Stimulated activated CD4-positive, alpha-beta T cell treated with anti-CD3 and anti-CD28 coated beads, TNF-alpha, amount 100 ng/mL, for 24 hours (primary cell): ENCODE results near the gene SECISBP2L.
"Not testable (repeated sequence)": the region's sequence is repeated elsewhere in the genome, so short reads cannot be mapped to it uniquely, and the experiment has no call there.

Experiments
- DNase-seq, 3 experiments: peaks; one replicate each; pipeline ENCODE4 v3.0.0-alpha.2; 2020; ENCODE audit warnings: low read depth in 3 of 3

The SECISBP2L gene, protein sequence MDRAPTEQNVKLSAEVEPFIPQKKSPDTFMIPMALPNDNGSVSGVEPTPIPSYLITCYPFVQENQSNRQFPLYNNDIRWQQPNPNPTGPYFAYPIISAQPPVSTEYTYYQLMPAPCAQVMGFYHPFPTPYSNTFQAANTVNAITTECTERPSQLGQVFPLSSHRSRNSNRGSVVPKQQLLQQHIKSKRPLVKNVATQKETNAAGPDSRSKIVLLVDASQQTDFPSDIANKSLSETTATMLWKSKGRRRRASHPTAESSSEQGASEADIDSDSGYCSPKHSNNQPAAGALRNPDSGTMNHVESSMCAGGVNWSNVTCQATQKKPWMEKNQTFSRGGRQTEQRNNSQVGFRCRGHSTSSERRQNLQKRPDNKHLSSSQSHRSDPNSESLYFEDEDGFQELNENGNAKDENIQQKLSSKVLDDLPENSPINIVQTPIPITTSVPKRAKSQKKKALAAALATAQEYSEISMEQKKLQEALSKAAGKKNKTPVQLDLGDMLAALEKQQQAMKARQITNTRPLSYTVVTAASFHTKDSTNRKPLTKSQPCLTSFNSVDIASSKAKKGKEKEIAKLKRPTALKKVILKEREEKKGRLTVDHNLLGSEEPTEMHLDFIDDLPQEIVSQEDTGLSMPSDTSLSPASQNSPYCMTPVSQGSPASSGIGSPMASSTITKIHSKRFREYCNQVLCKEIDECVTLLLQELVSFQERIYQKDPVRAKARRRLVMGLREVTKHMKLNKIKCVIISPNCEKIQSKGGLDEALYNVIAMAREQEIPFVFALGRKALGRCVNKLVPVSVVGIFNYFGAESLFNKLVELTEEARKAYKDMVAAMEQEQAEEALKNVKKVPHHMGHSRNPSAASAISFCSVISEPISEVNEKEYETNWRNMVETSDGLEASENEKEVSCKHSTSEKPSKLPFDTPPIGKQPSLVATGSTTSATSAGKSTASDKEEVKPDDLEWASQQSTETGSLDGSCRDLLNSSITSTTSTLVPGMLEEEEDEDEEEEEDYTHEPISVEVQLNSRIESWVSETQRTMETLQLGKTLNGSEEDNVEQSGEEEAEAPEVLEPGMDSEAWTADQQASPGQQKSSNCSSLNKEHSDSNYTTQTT

GRCh38 chr15:49046220-49047102 is at the start of gene SECISBP2L:
Gene SECISBP2L, minus strand, starts transcription at chr15:49046446. Its CDS starts 147 bp downstream, at chr15:49046299.
- peak; percentile 78 to 89 (median 88) for DNase-seq

- no peak for DNase-seq
Measured at GRCh38 chr15:49094923-49095322, 48.7 kb upstream of the SECISBP2L start.

DNA sequence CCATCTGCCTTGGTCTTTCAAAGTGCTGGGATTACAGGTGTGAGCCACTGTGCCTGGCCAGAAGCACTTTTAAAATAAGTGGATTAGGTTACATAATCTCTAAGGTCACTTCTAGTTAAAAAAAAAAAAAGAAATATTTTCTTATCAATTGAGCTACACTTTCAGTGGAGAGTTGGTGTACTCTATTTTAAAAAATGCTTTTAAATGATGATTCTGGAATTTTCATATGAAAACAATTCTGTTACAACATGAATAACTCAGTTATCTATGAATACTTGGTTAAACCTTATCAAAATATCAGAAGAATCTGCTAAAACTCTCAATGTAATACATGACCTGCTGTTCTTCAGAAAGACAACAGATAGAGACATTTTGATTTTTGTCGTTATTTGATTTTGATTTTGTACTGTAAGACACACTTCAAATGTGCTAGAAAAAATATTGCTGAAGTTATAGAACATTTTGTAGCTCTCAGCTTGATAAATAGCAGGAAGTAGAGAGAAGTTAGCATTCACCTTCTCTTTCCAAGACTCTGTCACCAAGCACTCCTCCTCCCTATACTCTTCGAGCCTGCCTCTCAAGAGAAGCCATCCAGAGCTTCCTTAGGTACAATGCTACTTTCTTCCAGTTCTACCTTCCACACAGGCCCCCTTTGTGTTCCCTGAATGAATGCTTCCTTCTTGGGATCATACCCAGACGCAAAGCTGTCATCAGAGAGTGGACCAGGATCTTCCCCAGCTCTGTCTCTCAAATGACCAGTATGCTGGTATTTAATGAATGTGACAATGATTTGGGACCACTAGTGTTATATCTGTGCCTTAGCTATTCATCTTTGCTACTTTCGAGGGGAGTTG is 47.2 kb upstream of the SECISBP2L start:
- DNase-seq, result no peak

DNA sequence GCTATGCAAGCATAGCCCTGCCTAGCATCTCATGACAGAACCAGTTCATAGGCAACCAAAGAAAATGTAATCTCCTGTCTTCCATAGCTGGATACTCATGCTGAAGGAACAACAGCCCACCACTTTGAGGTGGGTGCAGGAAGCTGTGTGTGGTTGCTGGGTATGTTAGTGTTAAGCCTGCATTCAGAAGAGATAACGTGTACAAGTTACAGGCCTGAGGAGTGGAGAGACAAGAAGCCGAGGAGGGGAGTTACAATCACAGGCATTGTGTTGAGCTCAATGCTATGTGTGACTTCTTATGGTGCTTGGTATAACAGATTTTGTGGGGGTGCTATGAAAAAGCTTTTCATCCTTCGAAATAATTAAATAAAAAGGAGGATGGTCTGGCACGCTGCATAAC is 42.8 kb upstream of the SECISBP2L start:
- no peak for DNase-seq

DNA sequence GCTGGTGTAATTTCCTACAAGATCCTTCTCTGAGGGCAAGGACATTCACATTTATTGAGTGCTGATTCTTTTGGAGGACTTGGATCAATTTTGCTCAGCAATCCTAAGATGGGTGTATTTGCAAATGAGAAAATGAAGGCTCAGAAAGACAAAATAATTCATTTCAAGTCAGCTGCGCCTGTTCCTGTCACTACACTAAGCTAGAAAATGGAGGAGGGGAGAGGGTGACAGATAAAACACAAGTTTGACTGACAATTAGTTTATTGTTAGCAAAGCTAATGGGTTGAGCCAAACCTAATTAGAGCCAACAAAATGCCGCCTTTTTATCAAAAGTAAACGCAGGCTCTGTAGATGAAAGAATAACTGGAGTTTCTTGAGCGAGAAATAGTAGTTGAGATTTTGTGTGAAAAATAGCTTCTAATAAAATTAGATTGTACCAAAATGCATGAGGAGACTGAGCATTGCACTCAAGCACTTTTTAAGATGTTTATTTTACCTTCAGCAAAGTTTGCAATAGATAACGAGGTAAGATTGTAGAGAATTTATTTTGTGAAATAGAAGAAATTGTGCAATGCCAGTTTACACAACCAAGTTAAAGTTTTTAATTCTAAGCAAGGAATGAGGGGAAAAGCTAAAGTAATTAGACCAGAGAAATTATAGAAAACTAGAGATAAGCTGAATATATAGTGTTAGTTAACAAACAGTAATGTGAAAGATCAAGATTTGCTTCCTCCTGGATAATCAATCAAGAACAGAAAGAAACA is 39.6 kb upstream of the SECISBP2L start:
- no peak for DNase-seq

DNA sequence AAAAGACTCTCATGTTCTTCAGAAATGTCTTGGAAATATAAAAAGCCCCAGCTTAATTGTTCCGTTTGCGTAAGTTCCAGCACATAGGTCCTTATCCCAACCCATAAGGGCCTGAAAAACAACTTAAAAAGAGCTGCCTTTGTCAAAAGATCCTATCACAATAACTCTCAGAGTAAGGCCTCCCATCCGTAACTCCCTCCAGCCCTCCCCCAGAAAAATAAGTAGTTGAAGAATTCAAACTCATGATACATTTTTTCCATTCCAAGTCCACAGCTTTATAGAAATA is 38.0 kb upstream of the SECISBP2L start:
- DNase-seq, result no peak

- DNase-seq, result no peak
Measured at GRCh38 chr15:49083401-49084284, 37.4 kb upstream of the SECISBP2L start.

DNA sequence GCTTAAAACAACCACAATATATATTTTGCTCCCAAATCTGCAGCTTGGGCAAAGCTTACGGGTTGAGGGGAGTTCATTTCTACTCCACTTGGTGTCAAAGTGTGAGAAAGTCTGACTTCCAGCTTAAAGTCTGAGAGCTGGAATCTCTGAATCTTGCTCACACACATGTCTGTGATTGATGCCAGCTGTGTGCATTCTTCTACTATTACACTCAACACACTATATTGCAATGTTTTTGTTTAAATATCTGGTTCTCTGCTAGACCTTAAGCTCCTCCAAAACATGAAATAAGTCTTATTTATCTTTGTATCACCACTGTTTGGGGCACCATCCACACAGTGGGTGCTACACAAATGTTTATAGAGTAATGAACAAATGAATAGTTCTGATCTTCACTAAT is 36.7 kb upstream of the SECISBP2L start:
- DNase-seq, result no peak

DNA sequence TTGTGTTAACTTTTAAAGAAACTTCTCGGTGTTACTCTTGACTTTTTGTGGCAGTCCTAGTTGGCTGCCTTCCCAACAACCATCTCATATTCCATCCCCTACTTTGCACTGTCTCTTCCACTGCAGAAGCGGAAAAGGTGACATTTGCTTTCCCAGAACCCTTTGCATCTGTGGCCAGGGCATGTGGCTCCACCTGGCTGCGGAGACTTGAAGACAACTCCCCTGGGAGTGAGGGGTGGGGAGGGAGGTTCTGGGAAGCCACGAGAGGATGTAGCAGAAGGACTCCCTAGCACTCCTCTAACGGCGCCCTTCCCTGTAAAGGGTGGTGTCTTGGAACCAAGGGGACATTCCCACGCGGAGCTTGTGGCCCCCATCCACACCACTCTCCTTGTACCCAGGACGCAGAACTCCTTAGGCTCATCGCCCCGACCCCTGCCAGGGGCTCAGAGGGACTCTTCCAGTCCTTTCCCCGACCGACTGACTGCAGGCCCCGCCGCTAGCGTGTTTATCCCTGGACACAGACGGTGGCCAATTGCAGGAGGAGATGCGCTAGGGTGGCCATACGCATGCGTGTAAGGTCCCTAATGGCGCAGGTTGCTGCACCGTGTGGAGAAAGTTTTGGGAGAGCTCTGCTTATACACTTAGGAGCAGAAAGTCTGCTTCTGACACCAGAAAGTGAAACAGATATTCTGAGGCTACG is 33.2 kb upstream of the SECISBP2L start:
- DNase-seq, result no peak

DNA sequence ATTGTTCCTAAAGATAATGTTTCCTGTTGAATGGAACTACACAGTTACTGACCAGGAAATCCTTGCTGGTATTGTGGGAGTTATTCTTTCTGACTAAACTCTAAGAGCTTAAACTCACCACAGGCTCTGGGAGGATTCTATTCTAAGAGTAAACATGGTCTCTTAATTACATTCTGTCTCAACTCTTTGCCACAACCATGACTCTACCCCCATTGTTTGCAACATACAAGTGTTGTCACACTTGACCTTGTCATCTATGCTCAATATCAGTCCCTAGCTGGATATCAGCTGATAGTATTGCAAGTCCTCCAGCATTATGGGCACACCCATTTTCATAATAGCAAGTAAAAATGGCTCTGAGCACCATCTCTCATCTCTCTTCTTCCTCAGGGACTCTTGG is 29.6 kb upstream of the SECISBP2L start:
- DNase-seq, result no peak

DNA sequence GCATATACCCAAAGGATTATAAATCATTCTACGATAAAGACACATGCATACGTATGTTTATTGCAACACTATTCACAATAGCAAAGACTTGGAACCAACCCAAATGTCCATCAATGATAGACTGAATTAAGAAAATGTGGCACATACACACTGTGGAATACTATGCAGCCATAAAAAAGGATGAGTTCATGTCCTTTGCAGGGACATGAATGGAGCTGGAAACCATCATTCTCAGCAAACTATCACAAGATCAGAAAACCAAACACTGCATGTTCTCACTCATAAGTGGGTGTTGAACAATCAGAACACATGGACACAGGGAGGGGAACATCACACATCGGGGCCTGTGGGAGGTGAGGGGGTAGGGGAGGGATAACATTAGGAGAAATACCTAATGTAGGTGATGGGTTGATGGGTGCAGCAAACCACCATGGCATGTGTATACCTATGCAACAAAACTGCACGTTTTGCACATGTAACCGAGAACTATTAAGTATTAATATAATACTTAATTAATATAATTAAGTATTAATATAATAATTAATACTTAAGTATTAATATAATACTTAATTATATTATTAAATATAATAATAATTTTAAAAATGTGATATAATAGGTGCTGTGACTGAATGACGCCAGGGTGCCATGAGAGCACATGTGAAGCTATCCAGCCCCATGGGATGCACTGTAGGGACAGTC is 28.5 kb upstream of the SECISBP2L start:
- not testable (repeated sequence) for DNase-seq

GRCh38 chr15:49066372-49066771 is 20.1 kb upstream of the SECISBP2L start:
- no peak for DNase-seq

DNA sequence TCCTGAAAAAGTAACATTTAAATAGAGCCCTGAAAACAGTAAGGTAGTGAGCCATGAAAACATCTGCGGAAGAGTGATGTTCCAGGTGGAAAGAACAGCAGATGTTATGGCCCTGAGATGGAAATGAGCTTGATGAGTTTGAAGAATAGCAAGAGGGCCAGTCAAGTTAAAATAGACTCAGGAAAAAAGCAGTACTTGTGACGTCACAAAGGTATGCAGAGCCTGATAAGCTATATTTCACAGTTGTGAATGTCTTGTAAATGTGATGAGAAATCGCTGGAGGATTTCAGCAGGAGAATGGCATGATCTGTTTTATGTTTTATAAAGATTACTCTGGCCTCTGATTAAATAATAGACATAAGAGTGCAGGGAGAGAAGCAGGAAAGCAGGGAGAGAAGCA is 18.6 kb upstream of the SECISBP2L start:
- no peak for DNase-seq

DNA sequence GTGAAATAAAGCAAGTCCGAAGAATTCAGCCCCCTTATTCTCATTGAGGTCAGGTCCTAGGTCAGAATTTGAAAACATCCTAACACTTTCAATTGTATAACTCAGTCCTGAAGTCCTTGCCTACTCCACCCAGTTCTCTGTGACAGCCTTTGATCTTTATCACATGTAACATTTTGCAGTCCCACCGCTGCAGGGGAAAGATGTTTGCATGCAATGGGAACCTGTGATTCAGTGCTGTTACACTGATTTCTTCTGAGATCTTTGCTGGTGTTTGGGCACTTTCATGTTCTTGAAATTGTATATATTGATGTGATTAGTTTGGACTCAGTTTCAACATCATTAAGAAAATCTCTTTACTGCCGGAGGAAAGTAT is 18.0 kb upstream of the SECISBP2L start:
- DNase-seq, result no peak

- no peak for DNase-seq
Measured at GRCh38 chr15:49063402-49064280, 17.4 kb upstream of the SECISBP2L start.

DNA sequence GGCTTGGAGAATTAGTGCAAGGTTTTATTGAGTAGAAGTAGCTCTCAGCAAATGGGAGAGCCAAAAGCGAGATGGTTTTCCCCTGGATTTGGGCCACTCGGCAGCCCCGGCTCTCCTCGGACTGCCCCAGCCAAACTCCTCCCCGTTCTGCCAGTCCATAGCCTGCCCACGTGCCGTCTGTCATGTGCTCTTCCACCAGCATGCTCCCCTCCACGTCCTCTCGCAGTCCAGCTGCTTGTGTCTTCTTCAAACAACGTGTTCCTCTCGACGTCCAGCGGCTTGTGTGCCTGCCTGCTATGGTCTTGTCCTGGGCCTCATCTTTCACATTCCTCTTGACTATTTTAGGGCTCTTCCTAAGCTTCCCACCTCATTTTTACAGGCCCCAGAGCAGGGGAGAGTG is 16.7 kb upstream of the SECISBP2L start:
- DNase-seq, result no peak
